HG03175 (cell line): Measurements from ENCODE around the gene ZNF384.
"Not testable (repeated sequence)": the region's sequence is repeated elsewhere in the genome, so short reads cannot be mapped to it uniquely, and the experiment has no call there.

Experiments
- ATAC-seq: cut with Tn5 transposase; IDR thresholded peaks from one replicate; pipeline ENCODE4 v1.9.1; 2021; ENCODE audit warnings: mild to moderate bottlenecking, moderate library complexity; ENCODE audit not compliant: unreplicated experiment

The ZNF384 gene

DNA sequence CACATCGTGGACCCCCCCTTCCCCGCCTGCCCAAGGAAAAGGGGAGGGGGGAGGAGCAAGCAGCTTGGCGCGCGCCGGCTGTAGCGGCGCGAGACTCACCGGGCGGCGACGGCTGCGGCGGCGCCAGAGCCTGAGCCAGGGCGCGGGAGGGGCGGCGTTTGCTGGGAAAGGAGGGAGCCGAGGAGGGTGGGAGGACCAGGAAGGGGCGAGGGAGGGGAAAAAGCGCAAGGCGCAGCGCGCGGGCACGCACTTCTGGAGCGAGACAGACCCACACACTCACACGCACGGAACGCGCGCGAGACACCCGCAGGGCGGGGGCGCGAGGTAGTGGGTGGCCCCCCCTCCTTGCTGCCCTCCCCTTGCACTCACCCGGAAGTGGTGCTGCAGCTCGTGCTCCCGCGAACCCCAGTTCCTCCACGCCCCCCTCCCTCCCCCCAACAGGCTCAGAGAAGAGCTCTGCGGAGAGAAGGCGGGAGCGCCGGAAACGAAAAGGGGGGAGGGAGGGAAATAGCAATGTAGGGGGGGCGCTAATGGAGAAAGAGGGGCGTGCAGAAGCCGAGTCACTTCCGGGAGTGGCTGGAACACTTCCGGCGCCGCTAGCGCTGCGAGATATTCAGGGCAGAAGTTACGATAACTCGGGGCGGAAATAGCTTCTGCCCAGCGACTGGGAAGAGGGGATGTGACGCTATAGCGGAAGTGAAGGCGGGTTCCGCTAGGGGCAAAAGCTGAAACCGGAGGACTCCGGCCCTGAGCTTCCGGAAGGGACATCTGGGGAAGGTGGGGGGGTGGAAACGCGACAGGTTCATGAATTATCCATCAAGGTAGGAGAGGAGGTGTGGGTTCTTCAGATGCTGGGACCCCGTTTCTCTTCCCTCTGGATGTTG, at the start of gene ZNF384:
TSS of gene ZNF384 (minus strand) at position 377 of the 884 bp plus-strand sequence. CDS start 9,855 bp downstream, outside the sequence.
- ATAC-seq = peak; percentile 85

DNA sequence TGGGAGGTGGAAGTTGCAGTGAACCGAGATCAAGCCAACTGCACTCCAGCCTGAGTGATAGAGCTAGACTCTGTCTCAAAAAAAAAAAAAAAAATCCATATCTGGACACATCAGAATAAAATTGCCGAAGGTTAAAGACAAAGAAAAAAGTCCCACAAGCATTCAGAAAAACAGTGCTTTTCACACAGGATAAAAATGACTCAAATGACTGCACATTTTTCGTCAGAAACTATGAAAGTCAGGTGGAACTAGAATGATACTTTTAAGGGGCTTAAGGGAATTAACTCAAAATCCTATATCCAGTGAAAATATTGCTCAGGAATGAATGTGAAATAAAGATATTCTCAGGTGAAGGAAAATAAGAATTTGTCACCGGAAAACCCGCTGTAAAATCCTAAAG, 47.6 kb upstream of the ZNF384 start:
- no peak for ATAC-seq

DNA sequence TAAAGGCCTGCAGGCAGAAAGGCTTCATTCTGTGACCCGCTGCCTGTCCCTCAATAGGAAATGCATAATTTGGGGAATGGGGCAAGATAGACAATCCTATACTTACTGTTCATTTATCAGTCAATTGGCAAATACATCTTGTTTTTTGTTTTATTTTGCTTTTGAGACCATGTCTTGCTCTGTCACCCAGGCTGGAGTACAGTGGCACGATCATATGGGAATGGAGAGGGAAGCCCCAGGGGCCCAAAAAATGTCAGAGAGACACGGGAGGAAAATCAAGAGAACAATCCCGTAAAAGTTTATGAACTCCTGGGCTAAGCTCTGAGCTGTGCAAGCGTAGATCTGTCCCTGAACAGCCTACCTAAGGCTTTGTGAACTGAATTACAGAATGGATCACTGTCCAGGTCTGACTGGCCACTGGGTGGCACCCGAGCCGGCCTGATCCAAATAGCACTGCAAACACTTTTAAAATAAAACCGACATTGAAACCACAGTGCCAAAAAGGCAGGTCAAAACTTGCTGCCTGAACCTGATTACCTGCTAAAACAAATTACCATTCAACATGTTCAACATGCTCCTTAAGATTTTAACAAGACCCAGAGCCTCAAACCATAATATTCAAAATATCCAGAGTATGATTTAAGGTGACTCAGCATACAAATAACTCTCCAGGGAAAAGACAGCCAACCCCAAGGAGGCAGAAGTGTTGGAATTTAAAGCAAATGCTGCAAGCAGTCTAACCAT, 46.4 kb upstream of the ZNF384 start:
- no peak for ATAC-seq

DNA sequence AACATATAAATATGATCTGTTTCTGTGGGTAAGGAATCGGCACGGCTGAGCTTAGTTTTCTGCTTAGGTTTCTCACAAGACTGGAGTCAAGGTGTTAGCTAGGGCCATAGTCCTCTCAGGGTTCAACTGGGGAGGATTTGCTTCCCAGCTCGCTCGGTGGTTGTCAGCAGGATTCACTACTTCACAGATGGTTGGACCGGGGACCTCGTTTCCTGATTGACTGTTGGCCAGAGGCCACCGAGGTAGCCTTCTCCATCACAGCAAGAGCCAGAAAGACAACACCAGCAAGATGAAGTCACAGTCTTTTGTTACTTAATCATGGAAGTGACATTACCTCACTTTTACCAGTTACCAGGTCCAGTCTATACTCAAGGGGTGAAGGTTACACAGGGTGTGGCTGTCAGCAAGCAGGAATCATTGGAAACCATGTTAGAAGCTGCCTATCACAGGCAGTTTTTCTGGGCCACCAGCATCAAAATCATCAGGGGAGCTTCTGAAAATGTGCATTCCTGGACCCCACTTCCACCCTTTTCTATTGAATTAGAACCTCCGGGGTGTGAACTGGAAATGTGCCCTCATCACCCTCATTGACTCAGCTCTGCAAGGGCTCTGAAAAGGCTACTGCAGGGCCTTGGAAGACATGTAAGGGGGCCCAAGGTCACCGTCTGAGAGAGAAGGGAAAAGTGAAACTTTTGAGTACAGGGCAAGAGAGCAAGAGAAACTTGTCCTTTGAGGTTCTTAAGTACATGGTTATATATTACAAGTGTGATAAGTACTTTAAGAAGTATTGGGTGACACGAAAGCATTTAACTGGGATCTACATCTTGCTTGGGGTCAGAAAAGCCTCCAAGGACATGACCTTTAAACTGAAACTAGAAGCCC, 45.6 kb upstream of the ZNF384 start:
- no peak for ATAC-seq

GRCh38 chr12:6730169-6730568, 41.0 kb upstream of the ZNF384 start:
- no peak for ATAC-seq

GRCh38 chr12:6729186-6729585, 40.0 kb upstream of the ZNF384 start:
- no peak for ATAC-seq

GRCh38 chr12:6725350-6725749, 36.2 kb upstream of the ZNF384 start:
- ATAC-seq = no peak

DNA sequence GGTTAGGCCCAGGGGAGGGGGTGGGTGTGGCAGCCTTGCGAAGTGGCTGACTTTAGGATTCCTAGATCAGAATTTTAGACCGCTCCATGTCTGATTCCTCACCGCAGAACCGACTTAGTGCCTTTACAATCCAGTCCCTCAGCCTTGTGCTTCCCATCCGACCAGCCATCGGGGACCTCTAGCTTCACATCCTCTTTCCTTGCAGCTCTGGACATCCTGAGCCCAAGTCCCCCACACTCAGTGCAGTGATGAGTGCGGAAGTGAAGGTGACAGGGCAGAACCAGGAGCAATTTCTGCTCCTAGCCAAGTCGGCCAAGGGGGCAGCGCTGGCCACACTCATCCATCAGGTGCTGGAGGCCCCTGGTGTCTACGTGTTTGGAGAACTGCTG, 35.2 kb upstream of the ZNF384 start:
- ATAC-seq = peak; percentile 28

GRCh38 chr12:6723607-6724408, 34.6 kb upstream of the ZNF384 start, which contains the start of gene COPS7A:
Gene COPS7A, plus strand, starts transcription at chr12:6724046. Its CDS starts 611 bp downstream, at chr12:6724657.
- peak; percentile 93 for ATAC-seq

DNA sequence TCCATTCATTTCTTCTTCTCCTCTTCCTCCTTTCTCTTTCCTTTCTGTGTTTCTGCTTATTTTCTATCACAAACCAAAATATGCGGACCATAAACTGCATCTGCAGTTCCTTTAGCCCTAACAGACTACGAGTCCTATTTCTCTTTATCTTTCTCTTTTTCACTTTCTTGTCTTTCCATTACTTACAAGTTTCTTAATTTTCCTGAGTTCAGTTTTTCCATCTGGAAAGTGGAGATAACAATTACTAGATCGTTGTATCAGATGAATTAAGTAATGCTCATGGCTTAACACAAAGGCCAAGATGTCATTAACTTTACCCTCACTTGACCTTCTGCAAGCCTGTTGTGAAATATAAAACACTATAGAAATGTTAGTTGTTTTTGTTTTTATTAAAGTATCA, 33.7 kb upstream of the ZNF384 start:
- no peak for ATAC-seq

- ATAC-seq = no peak
Observed at GRCh38 chr12:6716874-6717437, 27.8 kb upstream of the ZNF384 start.

DNA sequence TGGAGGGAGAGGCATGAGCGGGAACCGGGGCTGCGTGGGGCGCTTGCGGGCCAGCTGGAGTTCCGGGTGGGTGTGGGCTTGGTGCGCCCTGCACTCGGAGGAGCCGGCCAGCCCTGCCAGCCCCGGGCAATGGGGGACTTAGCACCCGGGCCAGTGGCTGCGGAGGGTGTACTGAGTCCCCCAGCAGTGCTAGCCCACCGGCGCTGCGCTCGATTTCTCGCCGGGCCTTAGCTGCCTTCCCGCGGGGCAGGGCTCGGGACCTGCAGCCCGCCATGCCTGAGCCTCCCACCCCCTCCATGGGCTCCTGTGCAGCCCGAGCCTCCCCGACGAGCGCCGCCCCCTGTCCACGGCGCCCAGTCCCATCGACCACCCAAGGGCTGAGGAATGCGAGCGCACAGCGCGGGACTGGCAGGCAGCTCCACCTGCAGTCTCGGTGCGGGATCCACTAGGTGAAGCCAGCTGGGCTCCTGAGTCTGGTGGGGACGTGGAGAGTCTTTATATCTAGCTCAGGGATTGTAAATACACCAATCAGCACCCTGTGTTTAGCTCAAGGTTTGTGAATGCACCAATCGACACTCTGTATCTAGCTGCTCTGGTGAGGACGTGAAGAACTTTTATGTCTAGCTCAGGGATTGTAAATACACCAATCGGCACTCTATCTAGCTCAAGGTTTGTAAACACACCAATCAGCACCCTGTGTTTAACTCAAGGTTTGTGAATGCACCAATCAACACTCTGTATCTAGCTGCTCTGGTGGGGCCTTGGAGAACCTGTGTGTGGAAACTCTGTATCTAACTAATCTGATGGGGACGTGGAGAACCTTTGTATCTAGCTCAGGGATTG, 27.1 kb upstream of the ZNF384 start:
- ATAC-seq = not testable (repeated sequence)

GRCh38 chr12:6708960-6709394, 19.8 kb upstream of the ZNF384 start:
- no peak for ATAC-seq

GRCh38 chr12:6708351-6708750, 19.2 kb upstream of the ZNF384 start:
- ATAC-seq = not testable (repeated sequence)

DNA sequence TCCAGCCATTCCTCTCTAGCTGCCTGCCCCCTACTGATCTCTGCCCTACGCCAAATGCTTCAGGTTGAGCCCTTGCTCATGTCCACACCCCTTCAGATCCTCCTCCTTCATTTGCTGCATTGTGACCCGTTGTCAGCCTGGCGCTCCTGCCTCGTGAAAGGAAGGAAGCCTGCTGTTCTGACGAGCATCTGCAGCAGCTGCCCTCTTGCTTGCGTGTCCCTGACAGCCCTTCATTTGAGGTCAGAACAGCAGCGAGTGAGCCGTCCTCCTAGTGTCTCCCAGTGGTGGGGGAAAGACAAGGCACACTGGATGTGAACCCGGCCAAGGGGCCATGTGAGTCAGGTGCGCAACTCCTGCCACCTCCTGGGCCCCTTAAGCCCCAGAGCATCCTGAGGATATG, 14.5 kb upstream of the ZNF384 start:
- ATAC-seq = no peak

GRCh38 chr12:6701078-6701768, 12.0 kb upstream of the ZNF384 start:
- ATAC-seq = no peak

DNA sequence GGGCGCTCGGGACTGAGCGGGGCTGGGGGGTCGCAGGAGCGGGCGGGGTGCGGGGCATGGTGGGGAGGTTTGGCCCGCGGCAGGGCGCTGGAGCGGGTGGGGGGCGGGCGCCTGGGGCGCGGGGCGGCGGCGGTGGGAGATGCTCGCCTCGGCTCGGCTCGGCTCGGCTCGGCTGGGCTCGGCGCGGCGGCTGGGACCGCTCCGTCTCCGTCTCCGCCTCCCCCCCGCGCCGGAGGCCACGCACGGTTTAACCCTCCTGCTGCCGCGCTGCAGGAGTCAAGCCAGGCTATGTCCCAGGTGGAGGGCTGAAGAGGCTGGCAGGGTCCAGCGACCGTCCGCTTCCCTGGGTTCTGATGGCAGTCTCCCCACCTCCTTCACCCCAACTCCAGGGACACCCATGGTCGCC, 11.5 kb upstream of the ZNF384 start, which contains the start of gene PIANP:
TSS of gene PIANP (minus strand) at position 170 of the 406 bp plus-strand sequence. CDS start 2,754 bp downstream, outside the sequence.
- no peak for ATAC-seq
